Tracheal epithelial cell (primary cell): ENCODE measurements around the gene CTSF. TPM values are rescaled to one million over a fixed set of nuclear protein-coding genes. Genes with fewer than 3 reads are reported as not detected.

ENCODE experiments used
- total RNA-seq: library from RNA; depleted of rRNA; stranded (reverse); fragments of >200 nt; gene quantifications from 2 replicates; pipeline ENCODE4 v1.2.1, GENCODE V29; 2014

The CTSF gene
- 3.2 and 15.9 TPM in 2 replicates for total RNA-seq

DNA sequence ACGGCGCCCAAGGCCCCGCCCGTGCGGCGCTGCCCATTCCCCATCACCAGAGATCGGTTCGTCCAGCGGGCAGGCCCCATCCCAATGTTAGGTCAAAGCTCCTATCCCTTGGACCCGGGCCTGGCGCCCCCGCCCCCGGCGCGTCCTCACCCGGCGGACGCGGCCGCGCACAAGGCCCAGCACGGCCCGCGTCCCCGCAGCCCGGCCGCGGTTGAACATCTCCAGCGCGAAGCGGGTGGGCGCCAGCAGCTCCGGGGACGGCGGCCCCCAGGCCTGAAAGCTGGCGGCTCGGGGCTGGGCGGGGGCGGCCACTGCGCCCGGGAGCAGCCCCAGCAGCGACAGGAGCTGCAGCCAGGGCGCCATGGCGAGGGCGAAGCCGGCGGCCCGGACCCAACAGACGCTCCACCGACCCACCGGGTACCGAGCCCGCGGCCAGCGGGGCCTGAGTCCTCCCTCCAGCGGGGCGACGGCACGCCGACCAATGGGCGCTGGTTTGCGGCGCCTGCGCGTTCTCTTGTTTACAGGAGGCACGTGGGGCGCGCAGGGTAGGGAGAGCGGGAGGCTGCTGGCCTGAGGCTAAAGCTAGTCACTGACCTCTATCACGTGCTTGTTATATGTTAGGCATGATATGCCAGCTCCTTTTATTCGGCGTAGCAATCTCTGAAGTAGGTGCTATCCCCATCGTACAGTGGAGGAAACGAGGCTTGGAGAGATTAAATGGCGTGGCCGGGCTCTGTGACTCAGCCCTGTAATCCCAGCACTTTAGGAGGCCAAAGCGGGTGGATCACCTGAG is at the start of gene CTSF:
Gene CTSF (minus strand): TSS at position 483 of the 793 bp plus-strand sequence. CDS start 120 bp downstream, at position 363.

DNA sequence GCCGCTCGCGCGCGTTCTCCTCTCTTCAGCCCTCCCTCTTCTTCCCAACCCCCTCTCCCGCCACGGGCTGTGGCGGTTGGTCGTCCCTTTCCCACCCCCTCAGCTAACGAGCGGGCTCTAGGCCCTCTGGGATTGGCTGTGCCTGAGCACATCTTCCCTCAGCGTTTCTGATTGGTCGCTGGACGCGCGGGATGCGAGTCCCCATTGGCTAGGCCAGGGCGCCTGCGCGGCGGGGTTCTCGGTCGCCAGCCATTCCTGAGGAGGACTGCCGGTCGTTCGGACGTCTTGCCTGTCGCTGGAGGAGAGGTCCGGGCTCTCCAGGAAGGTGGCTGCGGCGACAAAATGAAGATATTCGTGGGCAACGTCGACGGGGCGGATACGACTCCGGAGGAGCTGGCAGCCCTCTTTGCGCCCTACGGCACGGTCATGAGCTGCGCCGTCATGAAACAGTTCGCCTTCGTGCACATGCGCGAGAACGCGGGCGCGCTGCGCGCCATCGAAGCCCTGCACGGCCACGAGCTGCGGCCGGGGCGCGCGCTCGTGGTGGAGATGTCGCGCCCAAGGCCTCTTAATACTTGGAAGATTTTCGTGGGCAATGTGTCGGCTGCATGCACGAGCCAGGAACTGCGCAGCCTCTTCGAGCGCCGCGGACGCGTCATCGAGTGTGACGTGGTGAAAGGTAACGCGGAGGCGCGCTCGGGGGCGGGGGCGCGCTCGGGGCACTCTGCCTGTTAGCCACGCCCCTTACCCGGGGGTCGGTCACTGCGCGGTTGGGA is 48.2 kb upstream of the CTSF start, which contains the start of gene RBM14:
Gene RBM14 (plus strand): TSS at position 252 of the 776 bp plus-strand sequence. CDS start 91 bp downstream, at position 343.

DNA sequence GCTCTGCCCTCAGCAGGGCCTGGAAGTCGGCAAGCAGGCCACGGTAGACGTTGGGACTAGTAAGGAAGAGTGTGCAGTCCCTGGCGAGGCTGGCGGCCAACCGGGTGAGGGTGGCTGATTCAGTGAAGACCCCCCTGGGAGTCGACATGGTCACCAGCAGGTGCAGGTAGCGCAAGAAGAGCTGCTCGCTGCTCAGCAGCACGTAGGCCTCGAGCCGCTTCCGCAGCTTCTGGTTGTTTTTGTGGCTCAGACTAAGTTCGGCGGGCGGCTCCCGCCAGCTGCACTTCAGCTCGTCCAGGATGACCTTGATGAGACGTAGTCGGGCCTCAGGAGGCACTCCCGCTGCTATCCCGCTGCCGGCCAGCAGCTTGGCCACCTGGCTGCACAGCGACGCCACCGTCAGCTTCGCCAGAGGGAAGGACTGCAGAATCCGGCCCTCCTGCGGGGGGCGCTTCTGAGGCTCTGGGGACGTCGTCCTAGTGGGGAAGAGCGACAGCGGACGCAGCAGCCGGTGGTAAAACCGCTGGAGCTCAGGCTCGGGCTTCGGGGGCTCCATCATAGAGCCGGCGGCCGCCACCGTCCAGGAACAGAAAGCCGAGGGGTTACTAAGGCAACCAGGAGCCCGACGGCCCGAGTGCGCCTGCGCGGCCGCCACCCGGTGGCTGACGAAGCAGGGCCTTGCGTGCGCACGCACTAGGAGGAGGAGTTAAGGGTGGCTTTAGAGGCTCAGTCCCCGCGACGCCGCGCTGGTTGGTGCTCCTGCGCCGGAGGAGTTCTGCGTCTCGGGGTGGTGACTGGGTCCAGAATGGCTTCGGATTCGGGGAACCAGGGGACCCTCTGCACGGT is 24.3 kb upstream of the CTSF start, which contains the start of the genes CCDC87 and CCS:
Gene CCDC87 (minus strand): TSS at position 607 of the 846 bp plus-strand sequence. CDS start 48 bp downstream, at position 559.
Gene CCS (plus strand): TSS at position 729 of the 846 bp plus-strand sequence. CDS start 77 bp downstream, at position 806.

DNA sequence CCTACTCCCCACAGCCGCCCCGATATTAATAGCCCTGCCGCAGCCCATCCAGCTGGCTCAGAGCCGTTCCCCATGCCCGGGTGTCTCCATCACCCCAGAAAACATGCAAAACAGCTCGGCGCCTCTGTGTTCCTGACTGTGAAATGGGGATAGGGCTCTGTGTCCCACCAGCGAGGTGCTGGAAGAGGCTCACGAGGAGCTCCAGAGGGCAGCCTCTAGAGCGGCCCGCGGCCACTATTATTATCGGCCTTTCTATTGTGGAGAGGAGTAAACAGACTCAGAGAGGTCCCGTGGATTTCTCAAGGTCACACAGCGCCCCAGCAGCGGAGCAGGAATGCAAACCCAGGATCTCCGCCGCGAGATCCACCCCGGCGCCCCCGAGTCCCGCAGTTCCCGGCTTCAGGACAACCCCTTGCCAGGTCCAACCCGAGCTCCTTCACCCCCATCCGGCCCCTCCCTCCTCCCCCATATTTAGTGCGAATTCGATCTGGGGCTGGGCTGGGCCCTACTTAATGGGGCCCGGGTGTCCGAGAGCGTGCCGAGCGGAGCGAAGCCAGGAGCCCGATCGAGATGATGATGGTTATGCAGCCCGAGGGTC is 21.9 kb downstream of the CTSF start, which contains the start of gene ACTN3:
Gene ACTN3 (plus strand): TSS at position 536 of the 598 bp plus-strand sequence. CDS start 35 bp downstream, at position 571.

DNA sequence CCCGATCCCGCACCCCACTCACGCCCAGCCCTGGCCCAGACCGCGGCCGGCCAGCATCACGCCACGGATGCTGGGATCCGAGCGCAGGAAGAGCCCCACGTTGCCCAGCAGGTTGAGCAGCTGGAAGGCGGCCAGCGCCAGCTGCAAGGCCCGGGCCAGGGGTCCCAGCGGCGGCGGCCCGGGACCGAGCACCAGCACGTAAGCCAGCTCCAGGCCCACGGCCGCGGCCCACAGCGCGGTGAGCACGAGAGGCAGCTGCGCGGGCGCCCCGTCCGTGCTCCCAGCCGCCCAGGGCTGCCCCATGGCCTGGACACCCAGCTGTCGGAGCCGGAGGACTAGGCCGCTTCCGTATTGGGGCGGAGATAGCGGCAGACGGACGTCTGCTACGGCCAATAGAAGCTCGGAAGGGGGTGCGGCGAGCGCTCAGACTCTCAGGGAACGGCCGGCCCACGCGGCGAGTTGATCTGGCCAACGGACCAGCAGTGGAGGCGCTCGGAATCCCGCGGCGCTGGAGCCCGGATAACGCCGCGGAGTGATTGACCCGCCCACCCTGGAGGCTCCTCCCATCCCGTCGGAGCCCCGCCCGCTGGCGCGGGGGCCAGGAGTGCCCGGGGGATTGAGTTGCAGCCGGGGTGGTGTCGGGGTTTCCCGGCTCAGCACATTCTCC is 22.6 kb downstream of the CTSF start, which contains the start of gene ZDHHC24:
Gene ZDHHC24 (minus strand): TSS at position 348 of the 667 bp plus-strand sequence. CDS start 45 bp downstream, at position 303.

Other genes starting within 250 kb of the CTSF start
- 33.3 and 64.2 TPM in 2 replicates for gene RIN1, start 232.2 kb downstream of the CTSF start, total RNA-seq
- gene BRMS1, start 223.5 kb downstream of the CTSF start, total RNA-seq: 69.1 and 82.4 TPM in 2 replicates
- gene B4GAT1, start 221.0 kb downstream of the CTSF start, total RNA-seq: 11.6 and 35.0 TPM in 2 replicates
- gene SLC29A2, start 196.8 kb downstream of the CTSF start, total RNA-seq: 2.2 and 3.2 TPM in 2 replicates
- gene NPAS4, start 147.6 kb downstream of the CTSF start, total RNA-seq: not detected in 2 replicates
- 34.9 and 53.7 TPM in 2 replicates for gene MRPL11, start 129.8 kb downstream of the CTSF start, total RNA-seq
- gene PELI3, start 101.7 kb downstream of the CTSF start, total RNA-seq: 16.1 and 17.7 TPM in 2 replicates
- gene DPP3, start 88.2 kb downstream of the CTSF start, total RNA-seq: 54.4 and 85.1 TPM in 2 replicates
- 13.0 and 16.4 TPM in 2 replicates for gene BBS1, start 58.0 kb downstream of the CTSF start, total RNA-seq
- gene ZDHHC24, start 22.6 kb downstream of the CTSF start, total RNA-seq: 17.7 and 22.9 TPM in 2 replicates
- gene ACTN3, start 21.7 kb downstream of the CTSF start, total RNA-seq: not detected in 2 replicates
- gene CCDC87, start 24.5 kb upstream of the CTSF start, total RNA-seq: 0.48 TPM in 1 of 2 replicates, not detected in the other
- 23.9 and 26.5 TPM in 2 replicates for gene CCS, start 24.6 kb upstream of the CTSF start, total RNA-seq
- gene RBM14, start 48.0 kb upstream of the CTSF start, total RNA-seq: 8.1 and 10.4 TPM in 2 replicates
- 79.5 and 91.1 TPM in 2 replicates for gene RBM4, start 70.1 kb upstream of the CTSF start, total RNA-seq
- gene RBM4B, start 109.3 kb upstream of the CTSF start, total RNA-seq: 9.4 and 15.8 TPM in 2 replicates
- gene SPTBN2, start 160.6 kb upstream of the CTSF start, total RNA-seq: 87.0 and 92.1 TPM in 2 replicates